ENCODE results near the gene LRRC30.
"Not testable (repeated sequence)": the region's sequence is repeated elsewhere in the genome, so short reads cannot be mapped to it uniquely, and the experiment has no call there.

LRRC30 gene

GRCh38 chr18:7230626-7231349 lies at the start of gene LRRC30:
Gene LRRC30 (plus strand): TSS chr18:7231089. CDS start chr18:7231139, 50 bp downstream.
- DNase-seq (ENCODE audit: low spot score) = no peak

GRCh38 chr18:7185701-7186100 lies 45.2 kb upstream of the LRRC30 start:
- DNase-seq (ENCODE audit: low spot score) = no peak

GRCh38 chr18:7190547-7191156 lies 40.2 kb upstream of the LRRC30 start:
- no peak for DNase-seq (ENCODE audit: low spot score)

GRCh38 chr18:7191736-7192135 lies 39.2 kb upstream of the LRRC30 start:
- no peak for DNase-seq (ENCODE audit: low spot score)

GRCh38 chr18:7195266-7195665 lies 35.6 kb upstream of the LRRC30 start:
- no peak for DNase-seq (ENCODE audit: low spot score)

GRCh38 chr18:7196421-7196820 lies 34.5 kb upstream of the LRRC30 start:
- DNase-seq (ENCODE audit: low spot score) = no peak

GRCh38 chr18:7197854-7198253 lies 33.0 kb upstream of the LRRC30 start:
- no peak for DNase-seq (ENCODE audit: low spot score)

GRCh38 chr18:7198326-7198725 lies 32.6 kb upstream of the LRRC30 start:
- DNase-seq (ENCODE audit: low spot score) = no peak

GRCh38 chr18:7201096-7201495 lies 29.8 kb upstream of the LRRC30 start:
- DNase-seq (ENCODE audit: low spot score) = no peak

- no peak for DNase-seq (ENCODE audit: low spot score)
Observed at GRCh38 chr18:7202169-7202568, 28.7 kb upstream of the LRRC30 start.

- DNase-seq (ENCODE audit: low spot score) = not testable (repeated sequence)
Observed at GRCh38 chr18:7203601-7204000, 27.3 kb upstream of the LRRC30 start.

GRCh38 chr18:7205346-7205745 lies 25.5 kb upstream of the LRRC30 start:
- no peak for DNase-seq (ENCODE audit: low spot score)

- DNase-seq (ENCODE audit: low spot score) = no peak
Observed at GRCh38 chr18:7206217-7206616, 24.7 kb upstream of the LRRC30 start.

GRCh38 chr18:7207366-7207915 lies 23.4 kb upstream of the LRRC30 start:
- peak; percentile 21 for DNase-seq (ENCODE audit: low spot score)

- peak; percentile 43 for DNase-seq (ENCODE audit: low spot score)
Observed at GRCh38 chr18:7221424-7222155, 9.3 kb upstream of the LRRC30 start.

GRCh38 chr18:7224198-7224597 lies 6.7 kb upstream of the LRRC30 start:
- DNase-seq (ENCODE audit: low spot score) = no peak

GRCh38 chr18:7232218-7232617 lies 1.3 kb downstream of the LRRC30 start:
- no peak for DNase-seq (ENCODE audit: low spot score)

- no peak for DNase-seq (ENCODE audit: low spot score)
Observed at GRCh38 chr18:7233134-7233810, 2.4 kb downstream of the LRRC30 start.

GRCh38 chr18:7234091-7234490 lies 3.2 kb downstream of the LRRC30 start:
- DNase-seq (ENCODE audit: low spot score) = no peak

- no peak for DNase-seq (ENCODE audit: low spot score)
Observed at GRCh38 chr18:7234956-7235355, 4.1 kb downstream of the LRRC30 start.

GRCh38 chr18:7236072-7236471 lies 5.2 kb downstream of the LRRC30 start:
- no peak for DNase-seq (ENCODE audit: low spot score)

- DNase-seq (ENCODE audit: low spot score) = no peak
Observed at GRCh38 chr18:7236933-7237332, 6.0 kb downstream of the LRRC30 start.

Measured in Ammon's horn (tissue), 1 donor.